ENCODE measurements around the gene CCDC186. TPM values are rescaled to one million over a fixed set of nuclear protein-coding genes. Genes with fewer than 3 reads are reported as not detected.

Gene CCDC186
- total and polyA plus RNA-seq, 11 donors = 4.7 to 26.0 (median 18.8) TPM

DNA sequence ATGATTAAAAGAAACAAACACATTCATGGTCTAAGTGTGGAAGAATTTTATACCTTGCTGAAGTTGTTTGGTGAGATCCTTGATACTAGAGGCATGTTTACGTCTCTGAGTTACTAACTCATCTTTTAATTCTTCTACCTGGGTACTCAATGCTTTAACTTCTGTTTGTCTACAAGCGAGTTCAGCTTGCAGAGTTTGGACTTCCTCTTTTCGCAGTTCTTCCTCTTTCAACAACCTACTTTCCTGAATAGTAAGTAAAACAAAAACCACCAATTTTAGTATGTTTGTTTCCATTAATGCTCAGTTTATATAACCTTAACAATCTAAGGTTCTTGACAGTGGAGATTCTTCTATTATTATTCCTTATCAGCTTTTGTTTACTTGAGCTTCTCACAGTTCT, 42.9 kb downstream of the CCDC186 start:
- no peak overlapping the region for H3K4me3 ChIP-seq
- ATAC-seq = no peak
- intact Hi-C loops (cut with DNase I) = no loop called here
- H3K36me3 ChIP-seq = peaks cover 0 to 100% (median 96%) of the 10 kb centered on the region in 9 donors
- H3K27me3 ChIP-seq = no peaks in the 10 kb centered on the region
- no peak for DNase-seq
- H3K9me3 ChIP-seq = no peaks in the 10 kb centered on the region
- no peak overlapping the region for H3K27ac ChIP-seq
- 86 to 93% (median 91%) methylated on average over 3 of the region's 3 CpGs for WGBS, 4 donors
- TF ChIP-seq POLR2A (IDR thresholded peaks at IDR 0.05) = no peak
- TF ChIP-seq, protein P1, sequence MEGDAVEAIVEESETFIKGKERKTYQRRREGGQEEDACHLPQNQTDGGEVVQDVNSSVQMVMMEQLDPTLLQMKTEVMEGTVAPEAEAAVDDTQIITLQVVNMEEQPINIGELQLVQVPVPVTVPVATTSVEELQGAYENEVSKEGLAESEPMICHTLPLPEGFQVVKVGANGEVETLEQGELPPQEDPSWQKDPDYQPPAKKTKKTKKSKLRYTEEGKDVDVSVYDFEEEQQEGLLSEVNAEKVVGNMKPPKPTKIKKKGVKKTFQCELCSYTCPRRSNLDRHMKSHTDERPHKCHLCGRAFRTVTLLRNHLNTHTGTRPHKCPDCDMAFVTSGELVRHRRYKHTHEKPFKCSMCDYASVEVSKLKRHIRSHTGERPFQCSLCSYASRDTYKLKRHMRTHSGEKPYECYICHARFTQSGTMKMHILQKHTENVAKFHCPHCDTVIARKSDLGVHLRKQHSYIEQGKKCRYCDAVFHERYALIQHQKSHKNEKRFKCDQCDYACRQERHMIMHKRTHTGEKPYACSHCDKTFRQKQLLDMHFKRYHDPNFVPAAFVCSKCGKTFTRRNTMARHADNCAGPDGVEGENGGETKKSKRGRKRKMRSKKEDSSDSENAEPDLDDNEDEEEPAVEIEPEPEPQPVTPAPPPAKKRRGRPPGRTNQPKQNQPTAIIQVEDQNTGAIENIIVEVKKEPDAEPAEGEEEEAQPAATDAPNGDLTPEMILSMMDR (IDR thresholded peaks at IDR 0.05) = no peak
- H3K4me1 ChIP-seq = peaks cover 0 to 8% (median 0%) of the 10 kb centered on the region in 12 donors

DNA sequence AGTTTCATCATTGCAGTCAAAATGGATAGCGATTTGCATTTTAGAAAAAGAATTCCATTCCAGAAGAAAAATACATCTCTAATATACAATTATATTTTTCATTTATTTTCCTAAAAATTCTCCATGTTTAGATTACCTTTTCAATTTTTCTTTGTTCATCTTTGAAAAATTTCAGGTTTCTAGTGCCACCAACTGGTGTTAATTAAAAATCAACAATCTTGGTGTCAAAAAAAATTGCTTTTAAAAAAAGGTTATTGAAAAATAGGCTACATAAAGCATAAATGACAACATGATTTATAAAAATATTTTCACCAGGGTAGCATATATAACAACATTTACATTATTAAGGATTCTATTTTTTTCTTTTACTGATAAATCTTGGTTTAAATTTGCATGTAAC, 53.0 kb downstream of the CCDC186 start:
- intact Hi-C loops (cut with DNase I) = no loop called here
- Histone ChIP-seq H3K4me1 (peaks cover 0 to 5% (median 0%) of the 10 kb centered on the region in 12 donors), H3K36me3 (peaks cover 0 to 46% (median 35%) of the 10 kb centered on the region in 9 donors), H3K27me3 (no peaks in the 10 kb centered on the region), H3K9me3 (no peaks in the 10 kb centered on the region), H3K4me3 (no peak overlapping the region), H3K27ac (no peak overlapping the region)
- WGBS, 4 donors = 95 to 100% (median 99%) methylated on average over 1 of the region's 1 CpG
- no peak for DNase-seq
- TF ChIP-seq POLR2A (IDR thresholded peaks at IDR 0.05) = no peak
- TF ChIP-seq, protein P1 (IDR thresholded peaks at IDR 0.05) = no peak
- no peak for ATAC-seq

DNA sequence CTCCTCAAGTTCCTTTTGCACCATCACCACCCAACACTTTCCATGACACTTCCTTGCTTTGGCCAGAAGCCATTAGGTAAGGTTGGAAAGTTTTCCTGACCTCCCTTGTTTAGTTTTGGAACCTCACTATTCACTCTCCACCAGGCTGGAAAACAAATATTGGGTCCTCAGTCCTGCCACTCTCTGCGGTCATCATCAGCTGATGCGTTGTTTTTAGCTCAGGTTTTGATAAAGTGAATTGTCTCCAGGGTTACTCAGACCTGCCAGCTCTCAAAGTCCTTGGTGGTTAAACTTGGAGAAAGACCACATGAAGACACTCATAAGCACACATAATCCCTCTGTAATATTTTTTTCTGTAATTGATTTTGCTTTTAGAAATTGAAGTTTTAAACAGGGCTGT, 55.5 kb downstream of the CCDC186 start:
- Histone ChIP-seq H3K36me3 (peaks cover 0 to 21% (median 10%) of the 10 kb centered on the region in 9 donors), H3K27me3 (no peaks in the 10 kb centered on the region), H3K27ac (peak overlapping the region in 3 of 12 donors; percentile 11 to 61 (median 59)), H3K9me3 (no peaks in the 10 kb centered on the region), H3K4me1 (peaks cover 0 to 5% (median 0%) of the 10 kb centered on the region in 12 donors), H3K4me3 (peak overlapping the region in 5 of 12 donors; percentile 22 to 42 (median 25))
- ATAC-seq = peak; percentile 18 to 63 (median 60)
- intact Hi-C loops (cut with DNase I) = no loop called here
- DNase-seq = no peak
- 49 to 76% (median 59%) methylated on average over 2 of the region's 2 CpGs for WGBS, 4 donors
- TF ChIP-seq, protein P1 (IDR thresholded peaks at IDR 0.05) = no peak
- TF ChIP-seq POLR2A (IDR thresholded peaks at IDR 0.05) = no peak

DNA sequence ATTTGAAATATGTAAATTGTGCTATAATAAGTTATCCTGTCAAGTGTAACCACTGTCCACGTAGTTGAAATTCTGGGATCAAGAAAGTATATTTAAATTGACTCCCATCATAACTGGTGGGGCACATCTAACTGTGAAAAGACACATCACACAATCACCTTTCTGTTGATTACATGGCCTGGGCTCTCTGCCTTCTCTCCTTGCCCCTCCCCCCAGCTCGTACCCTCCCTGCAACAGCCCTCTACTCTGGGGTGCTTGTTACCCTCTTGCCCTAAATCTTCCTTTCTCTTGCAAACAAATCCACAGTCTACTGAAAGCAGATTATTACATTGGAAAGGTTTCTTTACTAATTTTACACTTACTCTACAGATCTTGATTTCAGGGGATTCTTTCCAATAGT, 56.3 kb downstream of the CCDC186 start:
- H3K4me3 ChIP-seq = peak overlapping the region in 5 of 12 donors; percentile 22 to 42 (median 25)
- H3K27me3 ChIP-seq = no peaks in the 10 kb centered on the region
- no peaks in the 10 kb centered on the region for H3K9me3 ChIP-seq
- peaks cover 0 to 5% (median 0%) of the 10 kb centered on the region in 12 donors for H3K4me1 ChIP-seq
- TF ChIP-seq, protein P1 (IDR thresholded peaks at IDR 0.05) = no peak
- TF ChIP-seq POLR2A (IDR thresholded peaks at IDR 0.05) = no peak
- ATAC-seq = peak in 1 of 4 donors; percentile 16
- peak overlapping the region in 1 of 12 donors; percentile 61 for H3K27ac ChIP-seq
- peaks cover 0 to 13% (median 5%) of the 10 kb centered on the region in 9 donors for H3K36me3 ChIP-seq
- no peak for DNase-seq
- intact Hi-C loops (cut with DNase I) = no loop called here
- WGBS, 4 donors = 56 to 78% (median 74%) methylated on average over 2 of the region's 2 CpGs
